Measurements from ENCODE around the gene DEPDC5.

Gene DEPDC5

GRCh38 chr22:31897842-31898805 lies 144.3 kb downstream of the DEPDC5 start:
- DNase-seq = no peak

GRCh38 chr22:31898926-31899325 lies 145.1 kb downstream of the DEPDC5 start:
- DNase-seq = no peak

GRCh38 chr22:31899669-31900068 lies 145.8 kb downstream of the DEPDC5 start:
- no peak for DNase-seq

- DNase-seq = no peak
Observed at GRCh38 chr22:31901388-31902137, 147.7 kb downstream of the DEPDC5 start.

GRCh38 chr22:31904651-31905050 lies 150.8 kb downstream of the DEPDC5 start:
- no peak for DNase-seq

GRCh38 chr22:31905356-31905755 lies 151.5 kb downstream of the DEPDC5 start:
- no peak for DNase-seq

GRCh38 chr22:31906086-31906485 lies 152.3 kb downstream of the DEPDC5 start:
- DNase-seq = no peak

GRCh38 chr22:31906569-31906968 lies 152.8 kb downstream of the DEPDC5 start:
- no peak for DNase-seq

GRCh38 chr22:31909977-31910376 lies 156.2 kb downstream of the DEPDC5 start:
- no peak for DNase-seq

- DNase-seq = no peak
Observed at GRCh38 chr22:31911565-31912406, 158.0 kb downstream of the DEPDC5 start.

GRCh38 chr22:31912407-31912743 lies 158.6 kb downstream of the DEPDC5 start:
- no peak for DNase-seq

GRCh38 chr22:31915586-31915985 lies 161.8 kb downstream of the DEPDC5 start:
- no peak for DNase-seq

GRCh38 chr22:31917227-31917921 lies 163.6 kb downstream of the DEPDC5 start:
- peak; percentile 64 for DNase-seq

GRCh38 chr22:31919730-31920129 lies 165.9 kb downstream of the DEPDC5 start:
- no peak for DNase-seq

- DNase-seq = no peak
Observed at GRCh38 chr22:31920306-31920705, 166.5 kb downstream of the DEPDC5 start.

- no peak for DNase-seq
Observed at GRCh38 chr22:31921106-31921505, 167.3 kb downstream of the DEPDC5 start.

GRCh38 chr22:31922534-31922933 lies 168.7 kb downstream of the DEPDC5 start:
- DNase-seq = no peak

GRCh38 chr22:31923136-31923535 lies 169.3 kb downstream of the DEPDC5 start:
- DNase-seq = peak; percentile 54

- no peak for DNase-seq
Observed at GRCh38 chr22:31923747-31924146, 169.9 kb downstream of the DEPDC5 start.

GRCh38 chr22:31925056-31925455 lies 171.2 kb downstream of the DEPDC5 start:
- DNase-seq = no peak

- DNase-seq = no peak
Observed at GRCh38 chr22:31926024-31926423, 172.2 kb downstream of the DEPDC5 start.

- DNase-seq = no peak
Observed at GRCh38 chr22:31926969-31927368, 173.2 kb downstream of the DEPDC5 start.
